HG03159 (cell line): Measurements from ENCODE around the gene MYL12A.

Source experiments
- ATAC-seq: cut with Tn5 transposase; IDR thresholded peaks from one replicate; pipeline ENCODE4 v1.9.1; 2021; ENCODE audit warnings: mild to moderate bottlenecking, moderate library complexity; ENCODE audit not compliant: unreplicated experiment

The MYL12A gene

DNA sequence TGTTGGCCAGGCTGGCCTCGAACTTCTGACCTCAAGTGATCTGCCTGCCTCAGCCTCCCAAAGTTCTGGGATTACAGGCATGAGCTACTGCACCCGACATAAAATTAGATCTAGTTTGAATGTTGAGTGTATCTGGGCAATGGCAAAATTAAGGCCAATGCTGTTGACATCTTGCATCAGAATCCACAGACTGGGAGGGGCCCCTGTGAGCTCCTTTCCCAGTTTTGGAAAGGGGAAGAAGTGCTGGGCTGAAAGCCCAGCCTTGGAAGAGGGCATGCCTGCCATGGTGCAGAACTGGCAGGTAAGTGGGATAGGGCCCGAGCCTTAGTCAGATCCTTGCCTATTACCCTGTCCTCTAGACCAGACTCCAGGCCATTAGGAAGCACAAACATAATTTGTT, 23.4 kb upstream of the MYL12A start:
- no peak for ATAC-seq

DNA sequence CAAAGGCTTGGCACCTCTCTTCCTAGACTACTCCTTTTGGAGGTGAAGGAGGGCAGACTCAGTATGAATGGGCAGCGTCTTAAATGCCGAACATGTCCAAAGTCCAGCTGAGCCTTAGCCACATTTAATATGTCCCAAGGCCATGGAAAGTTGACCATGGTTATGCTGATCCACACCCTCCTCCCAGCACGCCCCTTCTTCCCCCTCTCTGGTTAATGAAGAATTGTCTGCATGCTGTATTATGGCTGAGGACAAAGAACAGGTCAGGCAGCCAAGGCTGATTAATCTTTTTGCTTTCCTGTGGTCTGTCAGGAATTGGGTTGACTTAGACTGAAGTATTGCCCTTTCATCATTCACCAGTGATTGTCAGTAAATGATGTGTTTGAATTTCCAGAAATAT, 22.0 kb upstream of the MYL12A start:
- no peak for ATAC-seq

DNA sequence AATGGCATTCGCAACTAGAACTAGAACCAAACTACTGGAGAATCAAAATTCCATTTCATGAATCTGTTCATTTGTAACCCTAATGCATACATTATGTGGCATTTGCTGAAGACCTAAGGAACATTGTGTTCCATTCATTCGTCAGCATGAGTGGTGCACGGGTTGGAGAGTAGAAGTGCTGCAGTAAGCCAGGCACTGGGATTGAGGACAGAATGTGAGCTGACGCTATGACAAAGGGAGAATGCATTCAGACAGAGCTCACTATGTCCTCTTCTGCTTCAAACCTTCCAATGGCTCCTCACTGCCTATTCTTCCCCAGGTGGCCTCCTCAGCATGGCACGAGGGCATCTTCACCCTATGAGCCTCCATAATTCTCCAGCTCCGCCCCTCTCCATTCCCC, 21.6 kb upstream of the MYL12A start:
- no peak for ATAC-seq

DNA sequence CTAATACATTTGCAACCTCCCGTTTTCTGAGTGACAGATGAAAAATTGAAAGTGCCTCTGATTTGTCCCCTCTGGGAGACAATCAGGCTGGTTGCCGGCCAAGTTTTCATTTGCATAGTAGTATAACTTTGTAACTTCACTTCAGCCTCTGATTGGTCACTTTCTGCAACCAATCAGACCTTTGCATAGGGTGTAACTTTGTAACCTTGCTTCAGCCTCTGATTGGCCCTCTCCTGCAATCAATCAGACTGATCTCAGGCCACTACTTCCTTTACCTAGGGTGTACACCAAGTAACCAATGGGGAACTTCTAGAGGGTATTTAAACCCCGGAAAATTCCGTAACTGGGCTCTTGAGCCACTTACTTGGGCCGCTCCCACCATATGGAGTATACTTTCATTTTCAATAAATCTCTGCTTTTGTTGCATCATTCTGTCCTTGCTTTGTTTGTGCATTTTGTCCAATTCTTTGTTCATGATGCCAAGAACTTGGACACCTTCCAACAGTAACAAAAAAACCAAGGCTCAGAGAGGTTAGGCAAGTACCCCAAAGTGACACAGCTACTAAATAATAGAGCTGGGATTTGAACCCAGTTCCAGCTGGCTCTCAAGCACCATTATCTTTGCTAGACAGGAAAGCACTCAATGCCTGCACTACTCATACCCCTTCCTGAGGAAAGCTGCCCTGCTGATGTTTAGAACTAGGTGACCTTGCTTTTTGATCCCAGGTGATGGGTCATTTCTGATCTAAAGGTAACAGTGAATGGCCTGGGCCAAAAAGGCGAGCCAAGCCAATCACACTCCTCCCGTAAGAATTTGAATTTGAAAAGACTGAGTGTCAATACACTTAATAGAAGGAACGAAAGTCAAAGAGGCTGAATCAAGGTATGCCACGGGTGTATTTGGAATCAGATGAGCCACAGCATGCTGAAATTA, 16.9 kb upstream of the MYL12A start:
- no peak for ATAC-seq

DNA sequence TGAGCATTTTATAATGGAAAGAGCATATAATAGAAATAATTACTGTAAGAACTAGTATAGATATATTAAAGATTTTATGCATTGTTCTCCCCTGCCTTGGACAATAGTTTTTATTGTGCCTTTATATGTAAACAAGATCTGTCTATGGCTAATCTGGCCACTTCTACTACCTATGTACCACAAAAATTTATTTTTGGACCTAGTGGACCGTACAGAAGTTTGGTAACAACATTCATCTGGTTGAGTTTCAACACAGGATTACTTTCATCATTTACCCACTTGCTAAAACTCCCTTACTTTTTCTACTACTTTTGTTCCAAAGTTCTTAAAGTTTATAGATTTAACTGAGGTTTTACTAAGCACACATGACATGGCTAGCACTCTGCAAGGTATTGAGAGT, 14.6 kb upstream of the MYL12A start:
- no peak for ATAC-seq

DNA sequence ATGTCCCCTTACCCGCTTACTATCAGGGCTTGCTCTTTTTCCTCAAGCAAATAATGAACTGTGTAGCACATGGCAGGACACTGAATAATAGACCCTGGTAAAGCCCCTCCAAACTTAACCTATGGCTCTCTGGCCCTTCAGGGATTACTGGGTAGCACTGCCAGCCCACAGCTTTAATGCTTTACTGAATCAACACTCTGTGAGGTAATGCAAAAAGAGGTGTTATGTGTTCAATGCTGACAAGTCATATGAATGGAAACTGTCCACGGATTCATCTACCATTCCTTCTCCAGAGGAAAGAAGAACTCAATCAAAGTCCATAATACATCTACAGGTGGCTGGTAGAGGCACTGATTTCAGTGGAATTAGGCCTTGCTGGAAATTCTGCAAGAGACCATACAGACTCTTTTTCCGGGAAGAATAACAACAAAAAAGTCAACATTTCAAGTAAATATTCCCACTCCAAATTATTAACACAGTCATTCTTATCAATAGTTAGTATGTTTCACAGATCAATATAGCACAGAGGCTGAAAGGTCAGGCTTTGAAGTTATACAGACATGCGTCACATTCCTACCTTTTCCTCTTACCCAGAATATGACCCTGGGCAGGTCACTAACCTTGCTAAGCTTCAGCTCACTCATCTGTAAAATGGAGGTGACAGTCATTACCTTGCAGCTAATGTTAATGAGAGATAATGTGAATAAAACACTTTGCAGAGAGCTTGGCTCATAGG, 14.0 kb upstream of the MYL12A start:
- ATAC-seq = no peak

DNA sequence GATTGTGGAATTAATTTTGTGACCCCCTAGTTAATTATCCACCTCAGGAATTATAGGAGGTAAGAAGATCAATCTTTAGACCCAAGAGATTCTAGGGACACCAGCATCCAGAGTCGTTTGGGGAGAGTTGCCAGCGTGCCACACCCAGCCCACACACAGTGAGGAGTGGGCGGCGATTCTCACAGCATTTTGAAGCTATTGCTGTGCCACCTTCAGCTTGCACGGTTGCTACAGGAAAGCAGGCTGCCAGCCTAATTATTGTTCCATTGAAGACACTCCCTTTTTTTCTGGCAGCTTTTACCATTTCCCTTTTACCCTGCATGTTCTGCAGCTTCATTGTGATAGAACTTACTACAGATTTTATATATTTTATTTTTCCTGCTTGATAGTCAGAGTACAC, 13.1 kb upstream of the MYL12A start:
- no peak for ATAC-seq

DNA sequence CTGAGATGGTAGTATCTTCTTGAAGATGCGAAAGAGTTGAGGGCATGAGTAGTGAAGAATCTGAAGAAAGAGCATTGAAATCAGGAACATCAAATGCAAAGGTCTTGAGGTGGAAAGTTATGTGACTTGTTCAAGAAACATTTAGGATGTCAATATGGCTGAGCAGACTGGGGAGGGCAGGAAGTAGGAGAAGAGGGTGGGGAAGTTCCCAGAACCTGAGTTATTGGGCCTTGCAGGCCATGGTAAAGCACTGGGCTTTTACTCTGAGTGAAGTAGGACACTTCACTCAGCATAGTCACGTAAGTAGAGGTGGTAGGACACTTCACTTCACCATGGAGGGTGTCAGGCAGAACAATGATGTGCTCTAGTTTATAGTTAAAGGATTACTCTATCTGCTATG, 11.8 kb upstream of the MYL12A start:
- ATAC-seq = no peak

DNA sequence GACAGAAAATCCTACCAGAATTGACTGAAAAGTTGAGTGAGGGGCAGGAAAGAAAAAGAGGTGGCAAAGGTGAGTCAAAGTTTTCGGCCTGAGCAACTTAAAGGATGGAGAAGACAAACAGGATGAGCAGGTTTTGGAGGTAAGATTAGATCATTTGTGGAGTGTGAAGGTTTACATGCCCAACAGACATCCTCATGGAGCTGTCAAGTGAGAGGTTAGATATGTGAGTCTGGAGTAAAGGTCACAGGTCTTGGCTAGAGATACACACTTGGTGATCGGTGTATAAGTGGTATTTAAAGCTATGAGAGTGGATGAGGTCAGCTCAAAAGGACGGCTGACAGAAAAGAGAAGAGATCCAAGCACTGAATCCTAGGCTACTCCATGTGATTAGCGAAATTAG, 11.1 kb upstream of the MYL12A start:
- ATAC-seq = no peak

DNA sequence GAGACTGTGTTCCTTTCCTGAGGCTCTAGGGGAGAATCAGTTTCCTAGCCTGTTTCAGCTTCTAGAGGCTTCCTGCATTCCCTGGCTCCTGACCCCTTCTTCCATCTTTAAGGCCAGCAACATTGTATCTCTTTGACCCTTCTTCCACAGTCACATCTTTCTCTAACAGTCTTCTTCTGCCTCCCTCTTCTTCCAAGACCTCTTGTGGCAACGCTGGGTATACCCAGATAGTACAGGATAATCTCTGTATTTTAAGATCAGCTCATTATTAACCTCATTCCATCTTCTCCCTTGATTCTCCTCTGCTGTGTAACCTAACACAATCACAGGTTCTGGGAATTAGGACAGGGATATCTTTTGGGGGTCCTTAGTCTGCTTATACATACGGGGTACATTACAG, 8.9 kb upstream of the MYL12A start:
- ATAC-seq = no peak

DNA sequence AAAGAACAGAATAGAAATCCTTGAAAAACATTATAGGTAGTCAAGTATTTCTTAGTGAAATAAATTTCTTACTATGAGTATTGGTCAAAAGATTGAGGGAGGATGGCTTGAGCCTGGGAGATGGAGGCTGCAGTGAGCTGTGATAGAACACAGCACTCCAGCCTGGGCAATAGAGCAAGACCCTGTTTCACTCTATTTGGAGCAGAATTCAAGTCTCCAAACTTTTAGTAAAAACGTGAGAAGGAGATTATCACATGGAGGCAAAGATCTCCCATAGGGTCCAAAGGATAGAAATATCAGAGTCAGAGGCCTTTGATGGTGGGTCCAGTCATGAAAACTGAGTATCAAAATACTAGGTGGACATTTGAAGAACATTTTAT, 2.4 kb upstream of the MYL12A start:
- ATAC-seq = no peak

DNA sequence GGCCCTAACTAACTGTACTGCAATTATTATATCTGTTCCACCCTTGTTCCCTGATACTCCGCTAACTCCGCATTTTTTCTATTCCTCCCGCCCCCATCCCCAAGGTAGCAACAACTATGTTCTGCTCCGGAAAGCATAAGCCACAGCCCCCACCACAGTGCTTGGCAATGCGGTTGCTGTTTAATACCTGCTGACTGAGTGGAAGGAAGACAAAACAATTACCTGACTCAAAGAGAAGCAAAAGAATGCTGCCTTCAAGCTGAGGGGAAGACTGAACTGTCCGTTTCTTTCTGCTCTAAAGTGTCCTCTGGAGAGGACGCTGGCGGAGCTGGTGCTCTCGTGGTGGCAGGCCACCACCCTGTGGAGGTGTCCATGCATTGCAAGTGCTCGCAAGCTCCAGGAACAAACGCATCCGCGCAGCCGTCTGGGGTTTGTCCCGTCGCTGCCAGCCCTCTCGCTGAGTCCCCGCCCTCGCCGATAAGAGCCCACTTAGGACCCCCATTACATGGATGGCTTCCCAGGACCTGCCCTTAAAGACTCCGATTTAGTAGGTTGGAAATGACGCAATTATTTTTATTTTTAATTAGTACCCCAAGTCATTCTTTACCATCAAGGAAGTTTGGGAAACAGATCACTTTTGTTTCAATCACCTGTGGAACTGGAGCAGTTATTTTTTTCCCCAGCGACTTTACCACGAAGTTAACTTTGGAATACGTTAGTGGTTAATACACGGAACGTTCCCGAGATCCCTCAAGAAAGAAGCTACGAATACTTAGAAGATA, 1.6 kb upstream of the MYL12A start:
- ATAC-seq = peak; percentile 37

DNA sequence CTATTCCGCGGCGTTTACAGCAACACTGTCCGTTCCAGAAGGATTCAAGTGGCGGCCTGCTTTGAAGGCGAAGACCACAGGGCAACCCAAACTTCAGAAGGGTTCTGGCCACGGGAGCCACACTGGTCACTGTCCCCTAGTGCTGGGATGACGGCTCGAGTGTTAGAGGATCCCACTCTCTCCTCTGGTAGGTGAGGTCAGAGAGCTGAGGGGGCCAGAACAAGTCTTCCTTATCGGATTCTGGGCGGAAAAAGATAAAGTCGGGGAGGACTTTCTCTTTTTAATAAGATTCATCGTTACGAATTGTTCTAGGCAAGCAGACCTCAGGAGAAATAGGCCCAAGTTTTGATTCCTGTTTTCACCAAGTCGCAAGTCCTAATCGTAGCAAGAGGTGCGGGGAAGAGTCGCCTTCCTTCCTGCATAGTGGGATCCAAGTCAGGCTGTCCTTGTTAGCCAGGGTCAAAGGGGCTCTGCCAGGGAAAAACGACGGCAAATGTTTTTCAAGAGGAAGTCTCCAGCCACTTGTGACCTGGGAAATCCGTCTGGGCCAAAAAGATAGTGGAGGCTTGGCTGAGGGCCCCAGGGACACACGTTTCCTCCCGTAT, 864 bp upstream of the MYL12A start:
- ATAC-seq = no peak

DNA sequence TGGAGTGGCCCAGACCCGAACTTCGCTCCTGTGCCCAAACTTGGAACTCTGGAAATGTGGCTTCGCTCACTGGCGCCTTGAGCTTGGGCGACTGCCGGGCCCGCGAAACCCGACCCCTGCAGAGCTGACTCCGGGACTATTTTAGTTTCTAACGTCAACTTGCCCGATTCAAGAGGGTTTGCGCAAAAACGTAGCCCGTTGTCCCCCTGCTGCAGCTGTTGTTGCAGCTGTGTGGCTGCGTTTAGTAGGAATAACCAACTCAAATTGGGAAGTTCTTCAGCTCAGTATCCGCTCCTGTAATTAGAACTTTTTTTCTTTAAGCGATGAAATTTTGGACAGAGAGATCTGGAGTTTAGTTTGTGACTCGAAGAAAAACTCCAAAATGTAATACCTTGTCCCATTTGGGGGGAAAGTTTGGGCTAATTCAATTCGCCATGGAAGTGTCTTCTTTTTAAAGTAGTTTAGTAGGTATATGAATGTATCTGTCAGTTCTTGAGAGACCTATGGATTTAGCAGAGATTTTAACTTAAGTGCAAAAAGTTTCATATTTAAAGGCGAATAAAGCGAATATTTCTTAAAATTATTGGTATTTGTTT, 559 bp downstream of the MYL12A start:
- peak; percentile 1 for ATAC-seq

DNA sequence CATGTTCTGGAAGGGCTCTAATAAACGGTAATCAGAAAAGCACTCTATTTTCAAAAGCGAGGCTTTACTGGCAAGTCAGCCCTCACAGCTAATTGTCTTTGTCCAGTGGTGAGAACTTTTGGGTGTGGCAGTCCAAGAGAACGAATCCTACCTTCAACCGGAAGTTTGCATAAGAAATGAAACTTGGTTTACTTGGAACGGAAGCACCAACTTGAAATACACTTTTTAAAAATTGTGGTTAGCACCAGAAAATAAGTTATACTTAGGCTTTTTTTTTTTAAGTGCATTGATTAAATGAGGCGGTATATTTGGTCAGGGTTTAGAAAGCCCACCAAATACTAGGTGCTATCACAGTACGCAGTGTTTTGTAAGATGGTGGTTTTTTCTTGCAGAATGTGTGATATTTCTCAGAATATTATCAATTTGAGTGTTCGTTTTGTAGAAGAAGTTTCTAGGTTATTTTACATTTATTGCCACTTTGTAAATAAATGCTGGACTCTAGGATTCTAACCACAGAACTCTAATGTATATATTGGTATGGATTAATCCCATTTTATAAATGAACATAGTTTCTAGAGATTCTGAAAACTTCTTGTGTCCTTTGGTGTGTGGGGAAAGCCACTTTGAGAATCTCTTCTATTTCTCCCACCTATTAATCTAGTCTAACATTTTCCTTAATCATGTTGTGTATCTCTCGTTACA, 1.2 kb downstream of the MYL12A start:
- no peak for ATAC-seq

DNA sequence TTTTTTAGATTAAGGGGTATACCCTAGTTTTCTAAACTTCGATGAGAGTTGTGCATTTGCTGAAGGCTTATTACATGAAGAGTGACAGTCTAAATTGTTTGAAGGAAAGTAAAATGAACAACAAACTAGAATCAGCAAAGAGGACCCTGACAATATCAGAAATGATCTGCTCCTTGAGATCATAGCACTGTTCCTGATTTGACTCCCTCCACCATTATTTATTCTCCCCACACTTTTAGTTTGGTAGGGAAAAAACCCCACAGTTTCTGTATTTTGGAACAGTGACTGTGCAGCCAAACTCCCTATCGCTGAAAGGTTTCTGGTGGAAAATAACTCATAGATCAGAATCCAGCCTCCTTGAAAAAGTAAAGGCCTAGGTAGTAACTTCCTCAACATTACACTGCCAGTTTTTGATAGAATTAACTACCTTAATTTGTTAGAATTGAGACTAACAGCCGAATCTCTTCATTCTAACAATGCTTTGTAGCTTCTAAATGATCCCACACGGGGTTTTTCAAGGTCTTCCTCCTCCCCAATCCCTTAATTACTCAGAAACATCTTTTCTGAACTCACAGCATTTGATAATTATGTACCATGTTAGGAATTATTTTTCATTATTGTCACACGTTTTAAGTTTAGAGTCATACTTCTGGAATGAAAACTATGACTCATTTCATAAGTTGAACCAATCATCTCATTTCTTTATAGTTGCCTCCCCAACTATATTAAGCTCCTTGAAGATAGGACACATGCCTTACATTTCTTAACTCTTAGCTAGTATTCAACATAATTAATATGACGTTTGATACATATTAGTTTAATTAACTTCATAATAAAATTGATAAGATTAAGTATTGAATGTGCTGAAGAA, 2.9 kb downstream of the MYL12A start:
- ATAC-seq = no peak

DNA sequence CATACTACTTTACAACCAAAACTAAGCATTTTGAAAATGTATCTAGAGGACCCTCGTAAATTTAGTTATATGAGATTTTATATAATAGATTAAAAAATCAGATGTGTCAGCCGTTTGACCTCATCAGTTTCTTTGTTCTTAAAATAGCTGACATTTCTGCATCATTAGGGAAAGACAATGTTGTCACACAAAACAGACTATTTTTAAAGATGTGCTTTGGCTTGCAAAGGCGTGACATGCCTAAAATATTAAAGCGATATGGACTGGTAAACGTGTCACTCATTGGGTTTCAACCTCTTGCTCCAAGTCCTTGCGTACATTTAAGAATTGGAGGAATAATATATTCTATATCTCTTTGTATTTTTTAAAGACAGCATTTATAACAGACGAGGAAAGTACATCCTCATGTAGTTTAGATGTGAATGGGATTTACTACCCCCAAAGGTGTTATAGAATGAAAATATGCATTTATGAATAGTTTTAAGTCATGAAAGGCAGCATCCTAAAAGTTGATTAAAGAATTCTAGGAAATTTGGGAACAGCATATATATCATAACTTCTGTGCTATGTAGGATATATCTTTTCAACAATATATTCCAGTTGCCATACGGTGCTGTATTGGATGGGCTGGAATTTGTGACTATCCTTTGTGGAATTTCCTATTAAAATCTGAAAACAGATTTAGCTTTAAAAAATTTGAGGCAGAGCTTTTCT, 3.8 kb downstream of the MYL12A start:
- no peak for ATAC-seq

DNA sequence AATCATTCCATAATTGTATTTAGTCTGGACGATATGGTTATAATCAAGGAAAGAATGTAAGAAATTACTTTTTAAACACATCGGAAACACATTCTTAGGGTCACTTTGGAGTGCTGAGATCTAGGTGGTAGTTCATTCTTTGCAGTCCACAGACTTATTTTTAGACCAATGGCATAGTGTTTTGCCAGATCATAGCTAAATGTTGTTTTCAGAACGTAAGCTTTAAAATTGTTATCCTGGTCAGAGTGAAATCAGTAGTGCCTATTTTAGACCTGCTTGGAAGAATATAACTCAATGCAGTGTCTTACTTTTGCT, 4.3 kb downstream of the MYL12A start:
- ATAC-seq = no peak

DNA sequence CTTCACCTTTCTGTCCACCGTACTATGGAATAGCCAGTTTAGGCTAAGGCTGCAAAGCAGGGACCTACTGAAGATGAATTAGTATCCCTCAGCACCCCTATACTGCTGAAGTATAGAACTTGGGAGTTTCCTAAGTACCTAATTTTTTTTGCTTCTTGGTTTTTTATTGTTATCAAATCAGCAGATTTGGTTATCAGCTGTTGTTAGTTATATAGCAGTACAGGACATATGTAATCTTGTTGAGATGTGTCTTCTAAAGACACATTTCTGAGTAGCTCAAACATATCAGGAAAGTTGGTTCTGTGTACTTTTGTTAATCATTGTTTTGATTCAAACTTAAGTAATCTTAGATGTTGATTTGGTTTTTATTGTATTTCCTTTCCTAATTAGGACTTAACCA, 5.2 kb downstream of the MYL12A start:
- no peak for ATAC-seq
